Esophagus muscularis mucosa (tissue), 3 donors: Measurements from ENCODE around the gene MTFP1.

Experiments used
- POLR2A ChIP-seq: fragments of 450-650 bp; IDR thresholded peaks from one replicate; pipeline ENCODE4 v1.6.1; 2017; ENCODE audit warnings: antibody characterized with exemption, moderate library complexity, mild to moderate bottlenecking, low read depth
- TF ChIP-seq, protein P1 (sequence below), 3 experiments: fragments of 200-600 bp in 2 of 3; fragments of 450-650 bp in 1 of 3; sonication (generic) in 2 of 3; IDR thresholded peaks; one replicate each; pipeline ENCODE4 v1.5.1; 2017 to 2019; ENCODE audit warnings: antibody characterized with exemption in 3 of 3, mild to moderate bottlenecking in 2 of 3, moderate library complexity in 1 of 3

DNA sequence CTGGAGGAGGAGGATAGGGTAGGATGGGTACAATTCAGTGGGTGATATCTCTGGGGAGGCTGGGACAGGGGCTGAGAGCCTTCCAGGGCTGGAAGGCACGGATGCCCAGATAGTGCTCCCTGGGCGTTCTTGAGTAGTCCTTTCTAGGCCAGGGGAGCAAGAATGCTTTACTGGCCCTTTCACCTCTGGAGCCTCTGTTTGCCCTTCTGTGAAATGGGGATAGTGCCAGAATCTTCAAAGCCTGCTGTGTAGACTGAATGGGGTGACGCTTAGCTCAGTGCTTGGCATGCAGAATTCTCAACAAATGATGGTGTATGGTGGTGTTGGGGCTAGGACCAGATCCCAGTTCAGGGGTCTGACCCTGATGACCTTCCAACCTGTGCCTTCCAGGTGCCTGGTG lies 7.7 kb downstream of the MTFP1 start:
- TF ChIP-seq, protein P1, sequence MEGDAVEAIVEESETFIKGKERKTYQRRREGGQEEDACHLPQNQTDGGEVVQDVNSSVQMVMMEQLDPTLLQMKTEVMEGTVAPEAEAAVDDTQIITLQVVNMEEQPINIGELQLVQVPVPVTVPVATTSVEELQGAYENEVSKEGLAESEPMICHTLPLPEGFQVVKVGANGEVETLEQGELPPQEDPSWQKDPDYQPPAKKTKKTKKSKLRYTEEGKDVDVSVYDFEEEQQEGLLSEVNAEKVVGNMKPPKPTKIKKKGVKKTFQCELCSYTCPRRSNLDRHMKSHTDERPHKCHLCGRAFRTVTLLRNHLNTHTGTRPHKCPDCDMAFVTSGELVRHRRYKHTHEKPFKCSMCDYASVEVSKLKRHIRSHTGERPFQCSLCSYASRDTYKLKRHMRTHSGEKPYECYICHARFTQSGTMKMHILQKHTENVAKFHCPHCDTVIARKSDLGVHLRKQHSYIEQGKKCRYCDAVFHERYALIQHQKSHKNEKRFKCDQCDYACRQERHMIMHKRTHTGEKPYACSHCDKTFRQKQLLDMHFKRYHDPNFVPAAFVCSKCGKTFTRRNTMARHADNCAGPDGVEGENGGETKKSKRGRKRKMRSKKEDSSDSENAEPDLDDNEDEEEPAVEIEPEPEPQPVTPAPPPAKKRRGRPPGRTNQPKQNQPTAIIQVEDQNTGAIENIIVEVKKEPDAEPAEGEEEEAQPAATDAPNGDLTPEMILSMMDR (IDR thresholded peaks at IDR 0.05), result no peak
- TF ChIP-seq POLR2A, result no peak
